Lower leg skin (tissue), 4 donors: ENCODE data around the gene RELT. TPM values are rescaled to one million over a fixed set of nuclear protein-coding genes. Genes with fewer than 3 reads are reported as not detected.

Experiments
- DNase-seq, 2 donors: peaks; one replicate each; pipeline ENCODE4 v3.0.0-alpha.2; 2019; ENCODE audit warnings: low spot score in 2 of 2
- H3K4me3 ChIP-seq: fragments of 200-600 bp; sonication (generic); 2 replicates; pipeline ENCODE4 v1.5.1; 2017; ENCODE audit warnings: mild to moderate bottlenecking, low read depth; ENCODE audit not compliant: poor library complexity, severe bottlenecking
- POLR2A ChIP-seq, 2 donors: fragments of 450-650 bp; IDR thresholded peaks; one replicate each; pipeline ENCODE4 v1.6.1; 2016 to 2017; ENCODE audit warnings: antibody characterized with exemption in 2 of 2, mild to moderate bottlenecking in 1 of 2, moderate library complexity in 1 of 2
- WGBS, 2 donors: methylation state at CpG; one replicate each; pipeline ENCODE4 v1.1.5; 2018; 5-methylcytosine and 5-hydroxymethylcytosine counted together
- intact Hi-C: fragments of 100-400 bp; cut with DNase I; formaldehyde crosslinking; loops from one replicate; pipeline ENCODE4 v1.15.0; 2023; ENCODE audit warnings: low total_unique reads
- total RNA-seq, 4 donors: library from RNA; depleted of rRNA; stranded (reverse); fragments of >200 nt; gene quantifications; one replicate each; pipeline ENCODE4 v1.1.0, GENCODE V29; 2016
- TF ChIP-seq, protein P1 (sequence below), 3 donors: fragments of 450-650 bp; IDR thresholded peaks; one replicate each; pipeline ENCODE4 v1.5.1; 2016; ENCODE audit warnings: antibody characterized with exemption in 3 of 3, mild to moderate bottlenecking in 3 of 3, moderate library complexity in 2 of 3

The RELT gene
- total RNA-seq, 4 donors from 2014 or later: 2.1 to 4.8 (median 4.4) TPM

DNA sequence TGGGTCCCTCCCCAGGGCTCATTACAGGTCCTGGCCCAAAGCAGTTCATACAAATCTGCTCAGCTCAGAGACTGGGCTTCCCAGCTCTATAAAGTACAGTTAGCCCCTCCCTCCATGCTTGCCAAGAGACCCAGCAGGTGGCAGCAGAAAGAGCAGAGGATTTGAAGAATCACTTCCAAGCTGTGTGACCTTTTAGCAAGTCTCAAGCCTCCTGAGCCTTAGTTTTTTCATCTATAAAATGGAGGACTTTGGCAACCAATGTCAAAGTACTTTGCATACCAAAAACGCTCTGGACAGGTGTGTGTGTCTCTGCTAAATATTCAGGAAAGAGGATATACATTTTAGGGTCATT lies 26.6 kb downstream of the RELT start:
- DNase-seq: no peak
- TF ChIP-seq POLR2A (IDR thresholded peaks at IDR 0.05): no peak
- TF ChIP-seq, protein P1, sequence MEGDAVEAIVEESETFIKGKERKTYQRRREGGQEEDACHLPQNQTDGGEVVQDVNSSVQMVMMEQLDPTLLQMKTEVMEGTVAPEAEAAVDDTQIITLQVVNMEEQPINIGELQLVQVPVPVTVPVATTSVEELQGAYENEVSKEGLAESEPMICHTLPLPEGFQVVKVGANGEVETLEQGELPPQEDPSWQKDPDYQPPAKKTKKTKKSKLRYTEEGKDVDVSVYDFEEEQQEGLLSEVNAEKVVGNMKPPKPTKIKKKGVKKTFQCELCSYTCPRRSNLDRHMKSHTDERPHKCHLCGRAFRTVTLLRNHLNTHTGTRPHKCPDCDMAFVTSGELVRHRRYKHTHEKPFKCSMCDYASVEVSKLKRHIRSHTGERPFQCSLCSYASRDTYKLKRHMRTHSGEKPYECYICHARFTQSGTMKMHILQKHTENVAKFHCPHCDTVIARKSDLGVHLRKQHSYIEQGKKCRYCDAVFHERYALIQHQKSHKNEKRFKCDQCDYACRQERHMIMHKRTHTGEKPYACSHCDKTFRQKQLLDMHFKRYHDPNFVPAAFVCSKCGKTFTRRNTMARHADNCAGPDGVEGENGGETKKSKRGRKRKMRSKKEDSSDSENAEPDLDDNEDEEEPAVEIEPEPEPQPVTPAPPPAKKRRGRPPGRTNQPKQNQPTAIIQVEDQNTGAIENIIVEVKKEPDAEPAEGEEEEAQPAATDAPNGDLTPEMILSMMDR (IDR thresholded peaks at IDR 0.05): no peak
- intact Hi-C loops: no loop called here
- no peak overlapping the region for H3K4me3 ChIP-seq
- WGBS, 2 donors: 75 to 79% methylated on average over 1 of the region's 1 CpG

DNA sequence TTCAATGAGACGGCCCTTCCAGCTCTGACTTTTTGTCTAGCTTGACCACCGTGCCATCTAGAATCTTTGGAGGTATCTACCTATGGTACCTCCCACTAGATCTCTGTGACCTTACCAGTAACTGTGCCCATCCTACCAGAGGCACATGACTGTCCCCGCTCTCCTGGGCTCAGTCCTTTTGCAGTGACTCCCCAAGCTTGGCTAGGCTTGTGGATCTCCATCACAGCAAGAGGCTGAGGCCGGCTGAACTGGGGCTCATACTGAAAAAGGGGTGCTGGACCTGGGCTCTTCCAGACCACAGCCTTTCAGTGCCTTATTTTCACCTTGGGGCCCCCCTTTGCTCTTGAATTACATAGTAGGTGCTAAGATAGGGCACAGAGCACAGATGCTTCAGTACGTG lies 27.3 kb downstream of the RELT start:
- WGBS, 2 donors: 92 to 94% methylated on average over 5 of the region's 5 CpGs

DNA sequence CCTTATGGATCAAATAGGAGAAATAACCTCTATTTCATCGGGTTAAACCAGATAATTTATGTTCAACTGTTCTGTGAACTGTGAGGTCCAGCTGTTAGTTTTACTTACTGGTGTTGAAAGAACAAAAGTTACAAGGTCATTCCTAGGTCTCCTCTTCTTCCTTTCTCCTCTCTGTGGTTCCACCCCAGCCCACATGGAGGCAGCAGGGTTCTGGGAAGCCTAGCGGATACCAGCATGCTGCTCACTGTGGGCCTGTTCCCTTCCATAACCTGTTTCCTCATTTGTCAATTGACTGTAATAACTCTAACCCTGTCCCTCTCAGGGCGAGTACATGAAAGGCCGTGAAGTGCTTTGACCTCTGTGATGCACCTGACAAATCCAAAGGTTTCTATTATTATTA lies 27.8 kb downstream of the RELT start:
- 57 to 65% methylated on average over 4 of the region's 4 CpGs for WGBS, 2 donors
- intact Hi-C loops: no loop called here
- H3K4me3 ChIP-seq: no peak overlapping the region
- TF ChIP-seq, protein P1 (IDR thresholded peaks at IDR 0.05): peak in 1 of 3 donors; percentile 41
- no peak for TF ChIP-seq POLR2A (IDR thresholded peaks at IDR 0.05)
- DNase-seq: peak in 1 of 2 donors; percentile 87

More for the DNA sequence above, 27.3 kb downstream of the RELT start:
- TF ChIP-seq POLR2A (IDR thresholded peaks at IDR 0.05): no peak
- TF ChIP-seq, protein P1 (IDR thresholded peaks at IDR 0.05): no peak
- peak in 1 of 2 donors; percentile 76 for DNase-seq
- H3K4me3 ChIP-seq: no peak overlapping the region
- intact Hi-C loops: no loop called here

DNA sequence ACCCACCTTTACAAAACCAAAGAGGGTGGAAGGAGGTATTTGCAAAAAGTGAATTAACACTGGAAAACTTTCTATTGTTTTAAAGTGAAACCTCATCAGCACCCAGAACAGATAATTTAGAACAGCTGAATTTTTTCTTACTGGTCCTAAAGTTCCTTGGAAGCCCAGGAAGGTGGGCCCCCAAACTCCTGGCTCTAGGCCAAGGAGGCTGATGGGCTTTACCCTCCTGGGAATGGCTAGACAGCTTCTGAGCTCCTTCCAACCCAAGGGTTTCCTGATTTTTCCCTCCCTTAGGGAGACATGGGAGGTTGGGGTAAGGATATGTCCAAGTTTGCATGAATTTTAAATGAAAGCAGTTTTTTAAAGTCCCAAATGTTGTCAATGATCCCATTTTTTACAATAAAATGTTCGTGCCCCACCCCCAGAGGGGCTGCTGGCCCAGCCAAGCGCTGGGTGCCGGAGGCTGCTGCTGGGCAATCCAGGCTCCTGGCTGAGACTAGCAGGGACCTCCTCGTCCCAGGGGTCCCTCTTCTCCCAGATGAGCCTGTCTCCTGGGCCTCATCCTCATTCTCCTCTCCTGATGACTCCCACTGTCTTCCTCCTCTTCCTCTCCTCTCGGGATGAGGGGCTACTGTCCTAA lies 28.4 kb downstream of the RELT start:
- TF ChIP-seq, protein P1 (IDR thresholded peaks at IDR 0.05): no peak
- peak in 1 of 2 donors; percentile 52 for DNase-seq
- H3K4me3 ChIP-seq: no peak overlapping the region
- intact Hi-C loops: no loop called here
- WGBS, 2 donors: 72 to 84% methylated on average over 5 of the region's 5 CpGs

DNA sequence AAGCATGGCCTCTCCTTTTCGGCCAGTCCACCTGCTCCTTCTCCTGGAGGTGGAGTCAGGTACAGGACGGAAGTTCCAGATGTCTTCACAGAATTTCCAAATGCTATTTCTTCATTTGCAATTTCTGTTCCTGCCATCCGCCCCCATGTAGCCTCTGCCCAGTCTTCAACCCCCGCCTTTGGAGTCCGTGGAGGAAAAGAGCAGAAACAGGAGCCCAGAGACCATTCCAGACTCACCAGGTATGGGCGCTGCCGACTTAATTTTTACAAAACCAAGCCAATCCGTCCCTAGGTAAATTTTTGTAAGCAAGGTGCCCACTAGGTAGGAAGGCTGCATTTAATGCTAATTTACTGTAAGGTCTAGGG lies 28.9 kb downstream of the RELT start:
- no peak overlapping the region for H3K4me3 ChIP-seq
- intact Hi-C loops: no loop called here

More for the DNA sequence above, 28.9 kb downstream of the RELT start:
- 90 to 95% methylated on average over 8 of the region's 8 CpGs for WGBS, 2 donors
- DNase-seq: peak in 1 of 2 donors; percentile 42
- TF ChIP-seq POLR2A (IDR thresholded peaks at IDR 0.05): no peak
- TF ChIP-seq, protein P1 (IDR thresholded peaks at IDR 0.05): no peak
